Airway epithelial cell (primary cell): ENCODE results near the gene TOMM40. TPM values are rescaled to one million over a fixed set of nuclear protein-coding genes. Genes with fewer than 3 reads are reported as not detected.

ENCODE experiments used
- total RNA-seq: library from RNA; depleted of rRNA; stranded (reverse); fragments of >200 nt; gene quantifications from 2 replicates; pipeline ENCODE4 v1.2.3, GENCODE V29; 2015

Gene TOMM40
- total RNA-seq = 120 and 125 TPM in 2 replicates

GRCh38 chr19:44891016-44891882 is at the start of gene TOMM40:
Gene TOMM40, plus strand, starts transcription at chr19:44891254. Its CDS starts 162 bp downstream, at chr19:44891416.

GRCh38 chr19:44845612-44846454 is 45.2 kb upstream of the TOMM40 start, which contains the start of gene NECTIN2:
Gene NECTIN2, plus strand, starts transcription at chr19:44846297. Its CDS starts 229 bp downstream, at chr19:44846526.

GRCh38 chr19:44905437-44906160 is 14.5 kb downstream of the TOMM40 start, which contains the start of gene APOE:
Gene APOE, plus strand, starts transcription at chr19:44905796. Its CDS starts 829 bp downstream, at chr19:44906625.

DNA sequence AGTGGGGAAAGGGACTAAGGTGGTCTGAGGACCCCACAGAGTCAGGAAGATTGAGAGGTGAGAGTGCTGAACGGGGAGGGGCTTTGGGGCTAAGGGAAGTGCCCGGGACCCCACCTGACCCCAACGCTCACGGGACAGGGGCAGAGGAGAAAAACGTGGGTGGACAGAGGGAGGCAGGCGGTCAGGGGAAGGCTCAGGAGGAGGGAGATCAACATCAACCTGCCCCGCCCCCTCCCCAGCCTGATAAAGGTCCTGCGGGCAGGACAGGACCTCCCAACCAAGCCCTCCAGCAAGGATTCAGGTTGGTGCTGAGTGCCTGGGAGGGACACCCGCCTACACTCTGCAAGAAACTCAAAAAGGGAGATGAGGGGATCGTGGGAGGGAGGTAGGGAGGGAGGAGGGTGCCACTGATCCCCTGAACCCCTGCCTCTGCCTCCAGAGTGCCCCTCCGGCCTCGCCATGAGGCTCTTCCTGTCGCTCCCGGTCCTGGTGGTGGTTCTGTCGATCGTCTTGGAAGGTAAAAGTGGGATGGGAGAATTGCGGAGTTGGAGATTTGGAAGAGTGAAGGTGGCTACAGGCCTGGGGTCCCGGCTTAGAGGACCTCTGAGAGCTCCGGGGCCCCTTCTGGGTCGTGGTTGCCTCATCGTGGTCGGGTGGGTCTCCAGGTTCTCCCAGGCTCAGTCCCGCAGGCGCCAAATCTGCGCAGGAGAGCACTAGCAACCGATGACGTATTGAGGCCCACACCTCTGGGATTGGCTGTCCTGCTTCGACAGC is 23.6 kb downstream of the TOMM40 start, which contains the start of gene APOC1:
Gene APOC1, plus strand, starts transcription at position 176 of the 774 bp plus-strand sequence. Its CDS starts 284 bp downstream, at position 460.

GRCh38 chr19:44942067-44942571 is 51.1 kb downstream of the TOMM40 start, which contains the start of gene APOC4:
Gene APOC4, plus strand, starts transcription at chr19:44942237. Its CDS starts 41 bp downstream, at chr19:44942278.

Other genes starting within 250 kb of the TOMM40 start
- 39.2 and 58.8 TPM in 2 replicates for gene PVR, start 247.3 kb upstream of the TOMM40 start, total RNA-seq
- gene CEACAM19, start 219.8 kb upstream of the TOMM40 start, total RNA-seq = 4.4 and 7.8 TPM in 2 replicates
- gene CEACAM16, start 192.1 kb upstream of the TOMM40 start, total RNA-seq = not detected in 2 replicates
- gene BCL3, start 142.5 kb upstream of the TOMM40 start, total RNA-seq = 31.5 and 32.9 TPM in 2 replicates
- 86.0 and 97.3 TPM in 2 replicates for gene CBLC, start 113.4 kb upstream of the TOMM40 start, total RNA-seq
- 97.8 and 99.6 TPM in 2 replicates for gene BCAM, start 82.2 kb upstream of the TOMM40 start, total RNA-seq
- 100 and 128 TPM in 2 replicates for gene NECTIN2, start 45.0 kb upstream of the TOMM40 start, total RNA-seq
- gene APOE, start 14.5 kb downstream of the TOMM40 start, total RNA-seq = 35.7 and 44.7 TPM in 2 replicates
- 5.4 and 10.5 TPM in 2 replicates for gene APOC1, start 23.4 kb downstream of the TOMM40 start, total RNA-seq
- not detected in 2 replicates for gene APOC4, start 51.0 kb downstream of the TOMM40 start, total RNA-seq
- not detected in 2 replicates for gene APOC2, start 54.8 kb downstream of the TOMM40 start, total RNA-seq
- 36.0 and 62.6 TPM in 2 replicates for gene CLPTM1, start 64.1 kb downstream of the TOMM40 start, total RNA-seq
- gene RELB, start 110.2 kb downstream of the TOMM40 start, total RNA-seq = 4.8 and 8.2 TPM in 2 replicates
- 24.7 and 31.9 TPM in 2 replicates for gene CLASRP, start 147.8 kb downstream of the TOMM40 start, total RNA-seq
- gene ZNF296, start 185.2 kb downstream of the TOMM40 start, total RNA-seq = 0.98 and 4.7 TPM in 2 replicates
- gene GEMIN7, start 188.0 kb downstream of the TOMM40 start, total RNA-seq = 26.5 and 42.6 TPM in 2 replicates
- gene PPP1R37, start 201.9 kb downstream of the TOMM40 start, total RNA-seq = 36.9 and 41.9 TPM in 2 replicates